ENCODE results near the gene KANSL1.
A peak's percentile ranks its signal among the peaks of the same experiment; 100 is the strongest.

The KANSL1 gene

DNA sequence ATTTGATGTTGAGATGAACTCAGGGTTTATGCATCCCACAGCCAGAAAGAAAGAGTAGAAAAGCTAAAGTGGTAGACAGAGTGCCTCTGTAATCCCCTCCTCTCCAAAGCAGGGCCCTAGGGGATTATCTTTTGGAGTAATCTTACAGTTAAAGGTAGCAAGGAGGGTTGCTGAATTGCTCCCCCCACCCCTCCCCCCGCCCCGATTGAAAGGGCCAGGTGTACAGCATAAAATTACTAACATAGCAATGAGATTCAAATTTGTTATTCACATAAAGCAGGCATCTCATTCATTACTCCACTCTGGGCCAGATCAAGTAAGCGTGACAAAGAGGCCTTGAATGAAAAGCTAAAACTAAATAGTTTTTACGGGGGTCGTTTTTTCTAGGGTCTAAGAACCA is 121.4 kb downstream of the KANSL1 start:
- DNase-seq: no peak

- no peak for DNase-seq
These were observed 128.8 kb downstream of the KANSL1 start for GRCh38 chr17:46064460-46064859.

DNA sequence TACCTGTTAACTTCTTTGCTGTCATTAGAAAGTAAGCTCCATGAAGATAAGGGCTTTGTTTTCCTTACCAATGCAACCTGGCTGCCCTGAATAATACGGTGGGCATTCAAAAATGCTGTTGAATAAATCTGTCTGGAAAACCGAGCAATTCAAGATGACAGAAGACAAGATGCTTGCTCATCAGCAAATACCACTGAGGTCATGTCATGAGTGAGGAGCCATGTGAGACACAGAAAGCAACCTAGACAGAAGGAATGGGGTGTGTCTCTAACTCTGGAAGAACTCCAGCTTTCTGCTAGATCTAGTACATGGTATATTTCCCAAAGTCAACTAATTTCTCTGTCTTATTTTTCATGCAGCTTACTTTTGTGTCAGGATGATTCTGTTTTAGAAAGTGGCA is 130.0 kb downstream of the KANSL1 start:
- no peak for DNase-seq

- DNase-seq: no peak
These were observed 131.8 kb downstream of the KANSL1 start for GRCh38 chr17:46061435-46061834.

GRCh38 chr17:46060461-46060860 is 132.8 kb downstream of the KANSL1 start:
- DNase-seq: no peak

DNA sequence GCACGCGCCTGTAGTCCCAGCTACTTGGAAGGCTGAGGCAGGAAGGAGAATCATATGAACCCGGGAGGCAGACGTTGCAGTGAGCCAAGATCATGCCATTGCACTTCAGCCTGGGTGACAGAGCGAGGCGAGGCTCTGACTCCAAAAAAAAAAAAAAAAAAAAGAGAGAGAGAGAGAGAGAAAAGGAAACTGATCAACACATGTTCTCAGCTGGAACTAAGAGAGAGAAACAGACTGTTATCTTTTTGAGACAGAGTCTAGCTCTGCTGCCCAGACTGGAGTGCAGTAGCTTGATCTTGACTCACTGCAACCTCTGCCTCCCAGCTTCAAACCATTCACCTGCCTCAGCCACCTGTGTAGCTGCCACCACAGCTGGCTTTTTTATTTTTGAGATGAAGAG is 133.7 kb downstream of the KANSL1 start:
- no peak for DNase-seq

DNA sequence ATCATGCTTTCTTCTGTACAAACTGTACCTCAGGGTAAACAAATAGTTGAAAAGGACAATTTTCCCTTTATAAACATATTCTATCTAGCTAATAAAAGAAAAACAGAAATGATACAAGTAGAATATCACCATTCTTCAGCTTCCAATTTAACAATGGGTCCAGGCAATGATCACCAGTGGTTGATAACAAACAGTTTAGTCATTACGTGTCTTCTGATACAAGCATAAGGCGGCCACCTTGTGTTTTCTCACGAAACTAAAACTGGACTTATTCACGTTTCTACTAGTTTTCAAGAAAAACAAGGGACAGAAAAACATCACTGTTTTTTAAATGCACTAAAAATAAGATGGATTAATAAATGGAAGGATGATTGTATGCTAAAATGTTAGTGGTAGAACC is 135.9 kb downstream of the KANSL1 start:
- DNase-seq: no peak

- DNase-seq: no peak
These were observed 136.4 kb downstream of the KANSL1 start for GRCh38 chr17:46056800-46057304.

- DNase-seq: no peak
These were observed 139.2 kb downstream of the KANSL1 start for GRCh38 chr17:46053911-46054534.

DNA sequence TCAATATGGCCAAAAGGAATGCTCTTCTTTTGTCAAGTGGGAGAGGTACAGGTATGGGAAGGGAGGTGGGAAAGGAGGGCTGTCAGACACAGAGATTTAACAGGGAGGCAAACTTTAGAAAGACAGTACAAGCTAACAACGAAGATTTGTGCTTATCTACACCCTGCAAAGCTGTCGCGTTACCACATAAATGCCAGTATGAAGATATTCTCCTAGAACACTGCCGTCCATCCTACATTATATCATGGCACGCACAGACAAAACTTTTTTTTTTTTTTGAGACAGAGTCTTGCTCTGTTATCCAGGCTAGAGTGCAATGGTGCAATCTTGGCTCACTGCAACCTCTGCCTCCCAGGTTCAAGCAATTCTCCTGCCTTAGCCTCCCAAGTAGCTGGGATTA is 143.6 kb downstream of the KANSL1 start:
- no peak for DNase-seq

DNA sequence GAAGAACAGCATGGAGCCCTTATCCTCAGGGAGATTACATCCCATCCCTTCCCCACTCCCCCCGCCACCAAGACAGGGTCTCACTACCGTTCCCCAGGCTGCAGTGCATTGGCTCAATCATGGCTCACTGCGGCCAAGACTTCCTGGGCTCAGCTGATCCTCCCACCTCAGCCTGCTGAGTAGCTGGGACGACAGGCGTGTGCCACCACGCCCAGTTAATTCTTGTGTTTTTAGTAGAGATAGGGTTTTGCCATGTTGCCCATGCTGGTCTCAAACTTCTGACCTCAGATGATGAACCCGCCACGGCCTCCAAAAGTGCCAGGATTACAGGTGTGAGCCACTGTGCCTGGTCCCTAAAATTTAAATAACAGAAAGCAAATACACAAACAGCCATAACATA is 145.4 kb downstream of the KANSL1 start:
- DNase-seq: no peak

- DNase-seq: no peak
These were observed 145.8 kb downstream of the KANSL1 start for GRCh38 chr17:46047398-46047797.

GRCh38 chr17:46046957-46047356 is 146.3 kb downstream of the KANSL1 start:
- no peak for DNase-seq

DNA sequence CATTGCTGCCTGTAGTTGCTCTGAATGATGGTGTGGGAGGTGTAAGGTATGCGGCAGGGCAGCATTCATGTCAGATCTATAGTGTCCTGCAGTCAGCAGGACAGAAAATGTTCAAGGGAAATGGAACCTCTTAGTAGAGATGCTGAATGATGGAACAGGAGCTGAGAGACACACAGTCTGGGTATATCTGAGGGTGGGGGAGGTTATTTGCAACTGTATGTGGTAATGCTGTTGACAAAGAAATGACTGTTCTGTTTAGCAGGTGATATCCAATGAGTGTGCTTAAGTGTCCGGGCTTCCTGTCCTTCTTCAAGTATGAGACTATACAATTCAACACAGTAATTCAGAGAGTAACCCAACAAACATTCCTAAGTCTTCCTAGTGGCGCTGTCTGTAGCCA is 147.6 kb downstream of the KANSL1 start:
- no peak for DNase-seq

- DNase-seq: no peak
These were observed 148.2 kb downstream of the KANSL1 start for GRCh38 chr17:46044989-46045388.

- DNase-seq: peak; percentile 53
These were observed 148.8 kb downstream of the KANSL1 start for GRCh38 chr17:46044286-46044928.

DNA sequence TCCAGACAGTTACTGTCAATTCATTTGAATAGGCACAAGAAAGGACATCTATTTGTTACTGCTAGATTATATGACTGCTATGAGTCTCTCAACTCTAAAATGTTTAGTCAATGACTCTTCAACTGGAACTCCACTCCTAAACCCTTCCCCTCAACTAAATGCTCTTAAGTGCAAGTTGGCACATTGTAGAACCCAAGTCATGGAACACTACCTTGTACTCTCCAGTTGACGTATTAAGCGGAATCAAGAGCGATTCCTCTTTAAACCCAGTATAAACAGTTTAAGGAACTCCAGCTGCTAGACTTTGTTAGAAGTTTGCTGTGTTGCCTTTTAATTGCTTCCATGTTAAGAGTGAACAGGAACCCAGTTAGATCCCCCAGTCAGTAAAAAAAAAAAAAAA is 149.6 kb downstream of the KANSL1 start:
- no peak for DNase-seq

GRCh38 chr17:46042925-46043324 is 150.3 kb downstream of the KANSL1 start:
- DNase-seq: no peak

DNA sequence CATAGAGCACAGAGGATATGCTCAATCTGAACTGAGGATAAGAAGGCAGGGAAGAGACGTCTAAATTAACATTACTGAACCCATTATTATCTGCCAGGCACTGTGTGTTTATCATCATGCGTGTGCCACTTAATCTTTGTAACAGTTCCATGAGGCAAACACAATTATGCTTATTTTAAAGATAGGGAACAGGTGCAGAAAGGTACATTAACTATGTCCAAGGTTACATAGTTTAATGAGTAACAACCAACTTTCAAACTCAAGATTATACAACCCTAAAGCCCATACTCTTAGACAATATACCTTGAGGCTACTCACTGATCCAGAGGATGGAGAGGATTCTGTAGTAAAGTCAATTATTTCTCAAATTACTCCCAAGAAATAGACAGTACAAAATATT is 151.0 kb downstream of the KANSL1 start:
- DNase-seq: no peak

DNA sequence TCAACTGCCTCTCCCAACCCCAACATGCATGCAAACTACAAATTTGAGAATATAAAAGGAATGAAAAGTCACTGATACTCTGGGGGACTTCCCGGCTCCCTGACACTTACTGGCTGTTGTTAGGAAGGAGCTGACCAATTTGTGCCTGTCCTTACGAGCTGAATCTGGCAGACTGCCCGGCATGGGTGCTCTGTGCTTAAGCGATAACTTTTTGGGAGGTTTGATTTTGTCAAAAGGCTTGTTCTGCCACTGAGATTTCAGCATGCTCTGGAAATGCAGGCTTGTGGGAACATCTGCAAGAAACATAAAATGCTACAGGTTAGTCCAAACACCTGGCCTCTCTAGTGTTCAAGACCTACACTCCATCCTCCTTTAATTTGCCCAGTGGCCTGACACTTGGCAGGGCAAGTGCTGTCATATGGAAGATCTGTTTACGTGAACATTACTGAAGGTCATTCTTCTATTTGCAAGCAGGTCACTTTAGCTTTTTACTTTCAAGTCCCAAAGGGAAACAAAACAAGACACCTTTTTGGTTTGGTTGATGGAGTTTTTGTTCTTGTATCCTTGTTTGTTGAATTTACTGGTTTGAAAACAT is 153.5 kb downstream of the KANSL1 start:
- DNase-seq: no peak

- DNase-seq: no peak
These were observed 154.3 kb downstream of the KANSL1 start for GRCh38 chr17:46038937-46039336.

GRCh38 chr17:46038414-46038813 is 154.8 kb downstream of the KANSL1 start:
- DNase-seq: no peak

DNA sequence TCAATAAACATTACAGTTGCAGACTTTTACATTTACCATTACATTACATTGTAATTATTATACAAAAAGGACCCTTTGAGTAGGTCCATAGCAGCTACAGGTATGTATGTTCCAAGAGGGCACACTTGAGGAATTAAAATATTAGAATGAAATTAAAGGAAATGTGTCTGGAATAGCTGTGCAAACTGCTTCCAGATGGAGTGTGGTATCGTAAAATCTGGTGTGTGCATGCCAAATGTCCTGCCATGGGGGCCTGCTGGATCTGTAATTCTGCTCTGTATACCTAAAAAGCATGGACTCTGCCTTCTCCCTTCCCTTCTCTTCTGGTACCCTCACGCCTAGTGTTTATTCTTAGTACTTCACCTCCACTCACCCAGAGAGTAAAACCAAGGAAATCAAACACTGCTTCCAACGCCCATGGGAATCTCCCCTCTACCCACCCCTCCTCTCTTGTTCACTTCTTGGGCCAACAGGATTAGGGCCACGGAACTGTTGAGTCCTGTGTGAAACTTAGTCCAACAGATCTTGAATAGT is 155.4 kb downstream of the KANSL1 start:
- DNase-seq: no peak

DNA sequence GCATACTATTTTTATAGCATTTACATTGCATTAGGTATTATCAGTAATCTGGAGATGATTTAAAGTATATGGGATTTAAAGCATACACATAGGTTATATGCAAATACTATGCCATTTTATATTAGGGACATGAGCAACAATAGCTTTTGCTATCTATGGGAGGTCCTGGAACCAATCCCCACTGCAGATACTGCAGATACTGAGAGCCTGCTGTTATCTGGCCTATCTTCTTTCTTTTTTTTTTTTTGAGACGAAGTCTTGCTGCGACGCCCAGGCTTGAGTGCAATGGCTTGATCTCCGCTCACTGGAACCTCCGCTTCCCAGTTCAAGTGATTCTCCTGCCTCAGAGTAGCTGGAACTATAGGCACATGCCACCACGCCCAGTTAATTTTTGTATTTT is 156.7 kb downstream of the KANSL1 start:
- DNase-seq: no peak

Data from activated CD8-positive, alpha-beta memory T cell treated with anti-CD3 and anti-CD28 coated beads, Interleukin-2, amount 50 U/mL, for 4 hours (primary cell).